HepG2 (cell line): Measurements from ENCODE around the gene ARCN1. TPM values are rescaled to one million over a fixed set of nuclear protein-coding genes. Genes with fewer than 3 reads are reported as not detected.

Experiments used
- AGO1 ChIP-seq: fragments of 200-400 bp; formaldehyde crosslinking; IDR thresholded peaks from 2 replicates; pipeline ENCODE4 v1.6.1; 2017; ENCODE audit warnings: mild to moderate bottlenecking, low read depth, low read length, moderate library complexity; ENCODE audit not compliant: poor library complexity, severe bottlenecking
- ARNT ChIP-seq: fragments of 450-650 bp; IDR thresholded peaks from 2 replicates; pipeline ENCODE4 v1.6.1; 2017
- E2F2 ChIP-seq: sonication (generic); formaldehyde crosslinking; IDR thresholded peaks from 2 replicates; pipeline ENCODE4 v1.4.0; 2020; ENCODE audit warnings: missing genetic modification reagents, borderline replicate concordance
- ISX ChIP-seq: sonication (generic); formaldehyde crosslinking; conservative IDR thresholded peaks from 2 replicates; pipeline ENCODE4 v1.5.0; 2020; ENCODE audit warnings: missing genetic modification reagents
- JUNB ChIP-seq: sonication (generic); formaldehyde crosslinking; IDR thresholded peaks from 2 replicates; pipeline ENCODE4 v1.8.0; 2022; ENCODE audit warnings: missing genetic modification reagents, mild to moderate bottlenecking, borderline replicate concordance
- PAX8 ChIP-seq: sonication (generic); formaldehyde crosslinking; IDR thresholded peaks from 2 replicates; pipeline ENCODE4 v1.8.0; 2022; ENCODE audit warnings: mild to moderate bottlenecking, missing genetic modification reagents, borderline replicate concordance
- PITX1 ChIP-seq: sonication (generic); formaldehyde crosslinking; IDR thresholded peaks from 2 replicates; pipeline ENCODE4 v1.5.1; 2020; ENCODE audit warnings: mild to moderate bottlenecking, missing genetic modification reagents
- SALL2 ChIP-seq: sonication (generic); formaldehyde crosslinking; IDR thresholded peaks from 2 replicates; pipeline ENCODE4 v1.8.1; 2023; ENCODE audit warnings: mild to moderate bottlenecking, missing genetic modification reagents, inconsistent platforms
- SATB2 ChIP-seq: sonication (generic); formaldehyde crosslinking; IDR thresholded peaks from 2 replicates; pipeline ENCODE4 v1.5.0; 2020; ENCODE audit warnings: missing genetic modification reagents
- STAG1 ChIP-seq: sonication (generic); formaldehyde crosslinking; IDR thresholded peaks from 2 replicates; pipeline ENCODE4 v1.4.0; 2020; ENCODE audit warnings: missing genetic modification reagents
- TGIF2 ChIP-seq: IDR thresholded peaks from 2 replicates; pipeline ENCODE4 v1.6.1; 2016; ENCODE audit warnings: control low read depth, missing compliant biosample characterization
- U2AF2 ChIP-seq: fragments of 200-400 bp; formaldehyde crosslinking; IDR thresholded peaks from 2 replicates; pipeline ENCODE4 v1.6.1; 2017; ENCODE audit warnings: low read depth, mild to moderate bottlenecking, low read length
- ZNF263 ChIP-seq: sonication (generic); formaldehyde crosslinking; IDR thresholded peaks from 2 replicates; pipeline ENCODE4 v1.4.0; 2020; ENCODE audit warnings: missing genetic modification reagents
- ZNF274 ChIP-seq: sonication (generic); formaldehyde crosslinking; IDR thresholded peaks from 2 replicates; pipeline ENCODE4 v1.5.1; 2020; ENCODE audit warnings: mild to moderate bottlenecking, missing genetic modification reagents
- ZNF318 ChIP-seq: sonication (generic); formaldehyde crosslinking; IDR thresholded peaks from 2 replicates; pipeline ENCODE4 v1.4.0; 2020; ENCODE audit warnings: mild to moderate bottlenecking, missing genetic modification reagents
- ZNF333 ChIP-seq: sonication (generic); formaldehyde crosslinking; IDR thresholded peaks from 2 replicates; pipeline ENCODE4 v1.4.0; 2020; ENCODE audit warnings: mild to moderate bottlenecking, missing genetic modification reagents, borderline replicate concordance
- ZNF33B ChIP-seq: sonication (generic); formaldehyde crosslinking; IDR thresholded peaks from 2 replicates; pipeline ENCODE4 v1.5.1; 2020; ENCODE audit warnings: mild to moderate bottlenecking, missing genetic modification reagents
- ZNF501 ChIP-seq: sonication (generic); formaldehyde crosslinking; IDR thresholded peaks from 2 replicates; pipeline ENCODE4 v1.5.1; 2020; ENCODE audit warnings: mild to moderate bottlenecking, moderate library complexity, missing genetic modification reagents
- ZNF790 ChIP-seq: sonication (generic); formaldehyde crosslinking; IDR thresholded peaks from 2 replicates; pipeline ENCODE4 v1.8.0; 2022; ENCODE audit warnings: missing genetic modification reagents, mild to moderate bottlenecking, borderline replicate concordance
- ZNF816 ChIP-seq: sonication (generic); formaldehyde crosslinking; IDR thresholded peaks from 2 replicates; pipeline ENCODE4 v1.8.0; 2022; ENCODE audit warnings: missing genetic modification reagents, mild to moderate bottlenecking, borderline replicate concordance
- polyA plus RNA-seq, 8 experiments: library from polyadenylated mRNA; depleted of rRNA in 3 of 8; stranded (reverse) in 7 of 8; unstranded in 1 of 8; fragments of >200 nt; fragmentation: Illumina TruSeq in 4 of 8; extraction: Trizol in 4 of 8; gene quantifications; 2 replicates each; pipeline versions ENCODE4 v1.2.1 to v1.2.3, GENCODE V29; 2011 to 2016; ENCODE audit warnings: low read depth in 4 of 8, missing spikeins in 1 of 8, mixed read lengths in 1 of 8; ENCODE audit not compliant: insufficient read depth in 1 of 8
- total RNA-seq, 5 experiments: library from RNA; depleted of rRNA; stranded (reverse); fragments of >200 nt; fragmentation: Illumina TruSeq; extraction: Trizol; gene quantifications; 2 replicates each; pipeline ENCODE4 v1.2.3, GENCODE V29; 2016; ENCODE audit warnings: low read depth in 1 of 5

Gene ARCN1
- total and polyA plus RNA-seq, 2 of the 13 experiments (the other 11 are each of a cell fraction or from before 2014, with no cell fraction given) = 148 to 200 TPM

GRCh38 chr11:118572061-118572980 lies at the start of gene ARCN1 (continued):
- no peak for TF ChIP-seq ZNF318 (CRISPR knock-in tag)
- 0 out of 2 replicates have a peak, but pooled peaks have one; percentile 8 for TF ChIP-seq SATB2
- no peak for TF ChIP-seq STAG1 (CRISPR knock-in tag)
- TF ChIP-seq PITX1 = 0 out of 2 replicates have a peak, but pooled peaks have one; percentile 29
- peak; percentile 37; the same call in 1 of the 2 replicates for TF ChIP-seq ZNF263 (CRISPR knock-in tag)
- no peak for TF ChIP-seq ARNT
- TF ChIP-seq AGO1 = peak; percentile 38
- no peak for TF ChIP-seq PAX8
- TF ChIP-seq ISX = no peak
- no peak for TF ChIP-seq U2AF2
- TF ChIP-seq SALL2 (CRISPR knock-in tag) = peak; percentile 62; the same call in 1 of the 2 replicates
- peak; percentile 23; the same call in 1 of the 2 replicates for TF ChIP-seq ZNF816 (CRISPR knock-in tag)
- peak; percentile 6; the same call in 1 of the 2 replicates for TF ChIP-seq TGIF2
- TF ChIP-seq JUNB = no peak
- peak; percentile 58; the same call in 1 of the 2 replicates for TF ChIP-seq ZNF790 (CRISPR knock-in tag)
- TF ChIP-seq ZNF274 (CRISPR knock-in tag) = peak; percentile 32; the same call in 1 of the 2 replicates
- peak; percentile 52; the same call in 1 of the 2 replicates for TF ChIP-seq ZNF501 (CRISPR knock-in tag)
- TF ChIP-seq ZNF33B (CRISPR knock-in tag) = peak; percentile 54; the same call in 1 of the 2 replicates
- TF ChIP-seq E2F2 (CRISPR knock-in tag) = no peak
- TF ChIP-seq ZNF333 = 0 out of 2 replicates have a peak, but pooled peaks have one; percentile 59
